K562 (cell line): Measurements from ENCODE around the gene PELI1. TPM values are rescaled to one million over a fixed set of nuclear protein-coding genes. Genes with fewer than 3 reads are reported as not detected.

Experiments
- ATAC-seq: fragments of 200-7000 bp; cut with Tn5 transposase; 3 replicates; pipeline ENCODE4 v1.9.1; 2020; ENCODE audit warnings: moderate library complexity
- BruUV-seq: library from RNA; stranded (reverse); fragments of 400-500 nt; replicated peaks from 2 replicates; lab custom pipeline; 2021; lab: Mats Ljungman, UMichigan
- CTCF ChIA-PET: fragments of 300-600 bp; formaldehyde crosslinking; extraction: SDS; loops from one replicate; lab custom pipeline; 2021; ENCODE audit warnings: low intra/inter-chr PET ratio; lab: Yijun Ruan, JAX
- POLR2A ChIA-PET: fragments of 300-600, 350-650 bp; sonication (Branson Sonifier 250); formaldehyde crosslinking; extraction: SDS; loops from one replicate; lab custom pipeline; 2021; ENCODE audit warnings: antibody characterized with exemption, inconsistent platforms; lab: Yijun Ruan, JAX
- DNase-seq, 4 experiments: peaks; one replicate each; pipeline versions ENCODE4 v3.0.0 to v3.0.0-alpha.2; 2011 to 2018; ENCODE audit warnings: low spot score in 3 of 4, mixed read lengths in 3 of 4; ENCODE audit errors: extremely low read depth in 1 of 4
- FAIRE-seq: peaks from 2 replicates; lab custom pipeline; 2011; peaks lifted over from hg19 to GRCh38; lab: Jason Lieb, UNC
- H2AFZ ChIP-seq: 2 replicates; pipeline ENCODE4 v1.6.0; 2011; ENCODE audit warnings: low read depth, low read length, control low read depth, inconsistent platforms
- H3K27ac ChIP-seq: fragments of 200-600 bp; 3 replicates; pipeline ENCODE4 v1.8.0; 2011; ENCODE audit warnings: low read depth, mild to moderate bottlenecking, control low read depth, inconsistent platforms, low read length, moderate library complexity, mixed read lengths; ENCODE audit errors: extremely low read depth
- H3K27me3 ChIP-seq, 2 experiments: fragments of 300-600 bp in 1 of 2; 2 replicates in 1 of 2; 3 replicates in 1 of 2; pipeline versions ENCODE4 v1.6.0 to v1.8.0; 2011; ENCODE audit warnings: inconsistent platforms in 2 of 2, low read length in 2 of 2, mild to moderate bottlenecking in 1 of 2, mixed read lengths in 1 of 2, moderate library complexity in 1 of 2; ENCODE audit not compliant: control insufficient read depth in 2 of 2, insufficient read depth in 2 of 2
- H3K36me3 ChIP-seq: fragments of 300-600 bp; 3 replicates; pipeline ENCODE4 v1.8.0; 2011; ENCODE audit warnings: mild to moderate bottlenecking, low read length, inconsistent platforms; ENCODE audit not compliant: control insufficient read depth, insufficient read depth
- H3K4me1 ChIP-seq, 2 experiments: fragments of 200-600 bp in 1 of 2; replicated peaks in 1 of 2; 2 replicates in 1 of 2; 3 replicates in 1 of 2; pipeline versions ENCODE4 v1.5.1 to v1.8.0; 2011; ENCODE audit warnings: inconsistent platforms in 2 of 2, low read length in 2 of 2, mild to moderate bottlenecking in 1 of 2, mixed read lengths in 1 of 2, moderate library complexity in 1 of 2; ENCODE audit not compliant: control insufficient read depth in 2 of 2, insufficient read depth in 2 of 2
- H3K4me2 ChIP-seq: 2 replicates; pipeline ENCODE4 v1.6.1; 2011; ENCODE audit warnings: low read length, control low read depth, inconsistent platforms, mixed read lengths; ENCODE audit not compliant: insufficient read depth
- H3K4me3 ChIP-seq: fragments of 200-600 bp; sonication (generic), shearing (Covaris generic); 2 replicates; pipeline ENCODE4 v1.5.1; 2016; ENCODE audit warnings: control low read depth, inconsistent platforms
- H3K79me2 ChIP-seq: fragments of 200-600 bp; 3 replicates; pipeline ENCODE4 v1.8.0; 2011; ENCODE audit warnings: low read length, inconsistent platforms; ENCODE audit not compliant: control insufficient read depth, insufficient read depth
- H3K9ac ChIP-seq, 2 experiments: 2 replicates each; pipeline versions ENCODE4 v1.6.0 to v1.6.1; 2011; ENCODE audit warnings: low read depth in 2 of 2, low read length in 2 of 2, control low read depth in 1 of 2, inconsistent platforms in 1 of 2, mild to moderate bottlenecking in 1 of 2, mixed read lengths in 1 of 2; ENCODE audit not compliant: insufficient read depth in 1 of 2
- H3K9me1 ChIP-seq: one replicate; pipeline ENCODE4 v1.6.0; 2011; ENCODE audit warnings: inconsistent platforms, mild to moderate bottlenecking, low read length, moderate library complexity; ENCODE audit not compliant: control insufficient read depth, insufficient read depth
- H3K9me3 ChIP-seq: replicated peaks from 2 replicates; pipeline ENCODE4 v1.5.1; 2011; ENCODE audit warnings: low read depth, low read length, inconsistent platforms; ENCODE audit not compliant: control insufficient read depth, insufficient read depth
- H4K20me1 ChIP-seq: replicated peaks from 2 replicates; pipeline ENCODE4 v1.6.1; 2011; ENCODE audit warnings: low read length, inconsistent platforms, mixed read lengths; ENCODE audit not compliant: control insufficient read depth, insufficient read depth
- ARHGAP35 ChIP-seq: fragments of 450-650 bp; IDR thresholded peaks from 2 replicates; pipeline ENCODE4 v1.6.1; 2018; ENCODE audit not compliant: partially characterized antibody
- BCOR ChIP-seq: fragments of 450-650 bp; IDR thresholded peaks from 2 replicates; pipeline ENCODE4 v1.6.1; 2016
- C11orf30 ChIP-seq: fragments of 450-650 bp; IDR thresholded peaks from 2 replicates; pipeline ENCODE4 v1.6.1; 2016; ENCODE audit warnings: low read depth, mild to moderate bottlenecking
- FOXP4 ChIP-seq: sonication (generic); formaldehyde crosslinking; IDR thresholded peaks from 2 replicates; pipeline ENCODE4 v1.8.0; 2022; ENCODE audit warnings: mild to moderate bottlenecking, missing genetic modification reagents, borderline replicate concordance
- GTF2E2 ChIP-seq: fragments of 200-800 bp; sonication (Bioruptor generic); IDR thresholded peaks from 2 replicates; pipeline ENCODE4 v1.6.1; 2016; ENCODE audit warnings: missing genetic modification characterization, missing compliant biosample characterization
- HES1 ChIP-seq: fragments of 450-650 bp; IDR thresholded peaks from 2 replicates; pipeline ENCODE4 v1.6.1; 2016; ENCODE audit warnings: low read depth, mild to moderate bottlenecking, moderate library complexity
- HEY1 ChIP-seq: fragments of 250-450 bp; sonication (Bioruptor Pico); IDR thresholded peaks from 2 replicates; pipeline ENCODE4 v1.5.0; 2020; ENCODE audit warnings: mild to moderate bottlenecking, moderate library complexity, borderline replicate concordance
- HNRNPLL ChIP-seq: fragments of 200-400 bp; formaldehyde crosslinking; IDR thresholded peaks from 2 replicates; pipeline ENCODE4 v1.6.1; 2017; ENCODE audit warnings: low read length, low read depth, mild to moderate bottlenecking; ENCODE audit not compliant: poor library complexity, severe bottlenecking
- ID3 ChIP-seq, 2 experiments: fragments of 250-450 bp in 1 of 2; fragments of 450-650 bp in 1 of 2; sonication (Bioruptor Pico) in 1 of 2; IDR thresholded peaks; 2 replicates each; pipeline versions ENCODE4 v1.6.1 to v1.8.0; 2016 to 2021; ENCODE audit warnings: mild to moderate bottlenecking in 2 of 2, moderate library complexity in 2 of 2, missing compliant biosample characterization in 1 of 2, missing genetic modification characterization in 1 of 2
- ILF3 ChIP-seq: fragments of 450-650 bp; IDR thresholded peaks from 2 replicates; pipeline ENCODE4 v1.6.1; 2018; ENCODE audit warnings: antibody characterized with exemption, mild to moderate bottlenecking, moderate library complexity, borderline replicate concordance
- L3MBTL2 ChIP-seq: fragments of 450-650 bp; IDR thresholded peaks from 2 replicates; pipeline ENCODE4 v1.6.1; 2016; ENCODE audit warnings: mild to moderate bottlenecking, moderate library complexity
- OTX1 ChIP-seq: fragments of 450-650 bp; formaldehyde crosslinking; IDR thresholded peaks from 2 replicates; pipeline ENCODE4 v1.4.0; 2022; ENCODE audit warnings: mild to moderate bottlenecking
- SAFB ChIP-seq: fragments of 200-400 bp; formaldehyde crosslinking; IDR thresholded peaks from 2 replicates; pipeline ENCODE4 v1.6.1; 2017; ENCODE audit warnings: low read depth, low read length, borderline replicate concordance
- ZFP36 ChIP-seq: fragments of 150-350 bp; IDR thresholded peaks from 2 replicates; pipeline ENCODE4 v1.6.1; 2018; ENCODE audit warnings: low read length, low read depth; ENCODE audit not compliant: partially characterized antibody
- ZNF146 ChIP-seq: IDR thresholded peaks from one replicate; pipeline ENCODE4 v1.6.1; 2018; ENCODE audit warnings: missing compliant biosample characterization; ENCODE audit not compliant: unreplicated experiment
- ZNF175 ChIP-seq: fragments of 200-800 bp; sonication (Bioruptor generic); IDR thresholded peaks from 2 replicates; pipeline ENCODE4 v1.6.1; 2016; ENCODE audit warnings: low read depth, mild to moderate bottlenecking, missing genetic modification characterization, missing compliant biosample characterization
- ZNF316 ChIP-seq: fragments of 450-650 bp; IDR thresholded peaks from 2 replicates; pipeline ENCODE4 v1.6.1; 2016
- ZNF512 ChIP-seq: IDR thresholded peaks from 2 replicates; pipeline ENCODE4 v1.6.1; 2016; ENCODE audit warnings: missing genetic modification characterization, missing compliant biosample characterization
- WGBS: fragments of 100-300 bp; shearing (Covaris generic); methylation state at CpG from one replicate; pipeline ENCODE4 v1.1.6; 2016; ENCODE audit warnings: low coverage, mixed read lengths; ENCODE audit not compliant: insufficient coverage; ENCODE audit errors: missing lambda C conversion rate; 5-methylcytosine and 5-hydroxymethylcytosine counted together
- in situ Hi-C: fragments of 300-500 bp; cut with MboI; formaldehyde crosslinking; loops from 4 replicates; pipeline ENCODE4 v1.15.0; 2018; ENCODE audit warnings: inconsistent platforms, mixed read lengths
- intact Hi-C: fragments of 100-400 bp; cut with micrococcal nuclease; formaldehyde crosslinking; loops from 2 replicates; pipeline ENCODE4 v1.14.2; 2022
- polyA plus RNA-seq, 8 experiments: library from polyadenylated mRNA; depleted of rRNA in 4 of 8; stranded (reverse) in 5 of 8; unstranded in 3 of 8; fragments of >200 nt; fragmentation: Nextera tagmentation in 2 of 8; fragmentation: Illumina TruSeq in 1 of 8; extraction: Ambion mirVana in 2 of 8; extraction: Trizol in 1 of 8; gene quantifications; 2 replicates each; pipeline versions ENCODE4 v1.2.1 to v1.2.3, GENCODE V29; 2011 to 2014; ENCODE audit warnings: inconsistent platforms in 1 of 8, missing spikeins in 1 of 8
- total RNA-seq, 7 experiments: library from RNA; depleted of rRNA in 6 of 7; stranded (reverse); fragments of >200 nt in 6 of 7; fragmentation: Illumina TruSeq in 2 of 7; extraction: Trizol in 2 of 7; gene quantifications; 2 replicates each; pipeline versions ENCODE4 v1.2.1 to v1.2.3, GENCODE V29; 2011 to 2021; ENCODE audit warnings: low replicate concordance in 1 of 7

Gene PELI1
- total and polyA plus RNA-seq, 9 of the 15 experiments (the other 6 are each of a cell fraction or from before 2014, with no cell fraction given) = 3.3 to 19.2 (median 12.5) TPM

GRCh38 chr2:64175419-64176197 is 31.4 kb upstream of the PELI1 start:
- Histone ChIP-seq H3K36me3 (no peaks in the 10 kb centered on the region), H3K27me3 (no peaks in the 10 kb centered on the region; a peak in 1 of 5 replicates), H3K9me3 (no peaks in the 10 kb centered on the region), H4K20me1 (no peaks in the 10 kb centered on the region), H3K27ac (no peak overlapping the region), H3K4me3 (no peak overlapping the region), H2AFZ (no peak overlapping the region), H3K4me1 (no peaks in the 10 kb centered on the region), H3K4me2 (no peak overlapping the region), H3K9ac (no peak overlapping the region), H3K9me1 (no peaks in the 10 kb centered on the region), H3K79me2 (no peaks in the 10 kb centered on the region)
- ChIA-PET POLR2A (interaction anchor here (1.4 kb wide), 1 partner anchor 8 kb away, joined by 3 read pairs; no protein-coding TSS in a partner anchor), CTCF (no interaction called here)
- WGBS = 7% methylated on average over 5 of the region's 5 CpGs
- BruUV-seq = no TSS peak
- no peak for DNase-seq
- in situ Hi-C loops (no loop called here), intact Hi-C loops (no loop called here)
- no peak for FAIRE-seq
- ATAC-seq = no peak
- TF ChIP-seq GTF2E2 (tag) (no peak), BCOR (no peak), ARHGAP35 (no peak), ILF3 (no peak), SAFB (no peak), ZNF146 (no peak), OTX1 (CRISPR knock-in tag) (0 out of 2 replicates have a peak, but pooled peaks have one; percentile 22), ZNF512 (tag) (0 out of 2 replicates have a peak, but pooled peaks have one; percentile 31), ZNF316 (peak; percentile 59), HES1 (no peak), C11orf30 (peak; percentile 33; the same call in 1 of the 2 replicates), FOXP4 (CRISPR knock-in tag) (no peak), ID3 (CRISPR knock-in tag; IDR thresholded peaks at IDR 0.05) (no peak), ID3 (tag; IDR thresholded peaks at IDR 0.05) (no peak), ZNF175 (CRISPR knock-in tag) (no peak), ZFP36 (no peak), HEY1 (CRISPR knock-in tag) (no peak), L3MBTL2 (no peak), HNRNPLL (no peak)
